Measurements from ENCODE around the gene WIPF1.

WIPF1 gene

DNA sequence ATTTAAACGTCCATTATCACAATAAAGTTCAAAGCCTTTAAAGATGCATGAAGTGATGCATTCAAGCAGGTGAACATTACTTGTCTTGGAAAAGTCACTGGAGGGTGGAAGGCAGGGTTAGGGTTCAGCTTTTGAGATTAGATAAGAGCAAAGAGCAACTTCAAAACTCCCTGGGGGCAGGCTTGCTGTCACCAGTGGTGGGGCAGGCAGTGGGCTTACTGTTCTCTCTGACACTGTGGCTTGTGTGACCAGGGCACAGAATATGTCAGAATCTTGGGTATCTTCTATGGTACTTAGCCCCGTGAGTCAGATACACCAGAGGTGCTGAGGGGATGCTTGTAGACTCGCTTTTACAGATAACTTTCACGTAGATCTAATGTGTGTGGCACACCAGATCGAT lies 52.8 kb downstream of the WIPF1 start:
- DNase-seq (ENCODE audit: low spot score in 2 of 2) = no peak
- H3K4me3 ChIP-seq = no peak overlapping the region
- H3K27me3 ChIP-seq (ENCODE audit: low read depth) = no peaks in the 10 kb centered on the region
- H3K36me3 ChIP-seq (replicated peaks) = no peaks in the 10 kb centered on the region
- no peaks in the 10 kb centered on the region for H3K4me1 ChIP-seq
- in situ Hi-C loops (cut with MboI; ENCODE audit: low sequenced_read_pairs) = no loop called here
- H3K9me3 ChIP-seq = no peaks in the 10 kb centered on the region

DNA sequence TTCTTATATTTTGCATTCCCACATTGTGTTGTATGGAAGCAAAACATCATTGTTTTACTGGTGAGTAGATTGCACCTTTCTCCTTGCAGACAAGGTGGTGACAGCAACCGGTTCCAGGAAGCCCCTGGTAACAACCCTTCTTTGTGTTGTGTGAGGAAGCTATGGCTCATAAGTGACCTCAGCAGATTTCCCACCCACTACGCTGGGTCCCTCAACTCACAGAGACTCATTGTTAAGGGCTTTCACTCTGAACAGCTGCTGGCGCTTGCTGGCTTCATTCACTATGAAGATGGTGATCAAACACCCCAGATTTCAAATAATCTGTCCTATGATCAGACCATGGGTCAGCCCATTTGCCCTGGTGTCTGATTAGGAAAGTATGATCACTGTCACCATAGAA lies 53.4 kb downstream of the WIPF1 start:
- DNase-seq (ENCODE audit: low spot score in 2 of 2) = no peak
- Histone ChIP-seq H3K4me1 (no peaks in the 10 kb centered on the region), H3K36me3 (replicated peaks) (no peaks in the 10 kb centered on the region), H3K9me3 (no peaks in the 10 kb centered on the region), H3K4me3 (no peak overlapping the region), H3K27me3 (ENCODE audit: low read depth) (no peaks in the 10 kb centered on the region)
- in situ Hi-C loops (cut with MboI; ENCODE audit: low sequenced_read_pairs) = no loop called here

DNA sequence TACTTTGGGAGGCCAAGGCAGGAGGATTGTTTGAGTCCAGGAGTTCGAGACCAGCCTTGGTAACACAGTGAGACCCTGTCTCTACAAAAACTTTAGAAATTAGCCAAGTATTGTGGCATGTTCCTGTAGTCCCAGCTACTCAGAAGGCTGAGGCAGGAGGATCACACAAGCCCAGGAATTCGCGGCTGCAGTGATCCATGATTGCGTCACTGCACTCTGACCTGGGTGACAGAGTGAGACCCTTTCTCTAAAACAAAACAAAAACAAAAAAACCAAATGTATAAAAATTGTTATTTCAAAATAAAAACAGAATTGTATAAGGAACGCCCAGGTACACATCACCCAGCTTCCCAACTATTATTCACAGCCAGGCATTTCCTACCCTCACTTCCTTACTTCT lies 56.7 kb downstream of the WIPF1 start:
- Histone ChIP-seq H3K27me3 (ENCODE audit: low read depth) (no peaks in the 10 kb centered on the region), H3K36me3 (replicated peaks) (no peaks in the 10 kb centered on the region), H3K9me3 (no peaks in the 10 kb centered on the region), H3K4me3 (no peak overlapping the region), H3K4me1 (no peaks in the 10 kb centered on the region)
- in situ Hi-C loops (cut with MboI; ENCODE audit: low sequenced_read_pairs) = no loop called here
- no peak for DNase-seq (ENCODE audit: low spot score in 2 of 2)

DNA sequence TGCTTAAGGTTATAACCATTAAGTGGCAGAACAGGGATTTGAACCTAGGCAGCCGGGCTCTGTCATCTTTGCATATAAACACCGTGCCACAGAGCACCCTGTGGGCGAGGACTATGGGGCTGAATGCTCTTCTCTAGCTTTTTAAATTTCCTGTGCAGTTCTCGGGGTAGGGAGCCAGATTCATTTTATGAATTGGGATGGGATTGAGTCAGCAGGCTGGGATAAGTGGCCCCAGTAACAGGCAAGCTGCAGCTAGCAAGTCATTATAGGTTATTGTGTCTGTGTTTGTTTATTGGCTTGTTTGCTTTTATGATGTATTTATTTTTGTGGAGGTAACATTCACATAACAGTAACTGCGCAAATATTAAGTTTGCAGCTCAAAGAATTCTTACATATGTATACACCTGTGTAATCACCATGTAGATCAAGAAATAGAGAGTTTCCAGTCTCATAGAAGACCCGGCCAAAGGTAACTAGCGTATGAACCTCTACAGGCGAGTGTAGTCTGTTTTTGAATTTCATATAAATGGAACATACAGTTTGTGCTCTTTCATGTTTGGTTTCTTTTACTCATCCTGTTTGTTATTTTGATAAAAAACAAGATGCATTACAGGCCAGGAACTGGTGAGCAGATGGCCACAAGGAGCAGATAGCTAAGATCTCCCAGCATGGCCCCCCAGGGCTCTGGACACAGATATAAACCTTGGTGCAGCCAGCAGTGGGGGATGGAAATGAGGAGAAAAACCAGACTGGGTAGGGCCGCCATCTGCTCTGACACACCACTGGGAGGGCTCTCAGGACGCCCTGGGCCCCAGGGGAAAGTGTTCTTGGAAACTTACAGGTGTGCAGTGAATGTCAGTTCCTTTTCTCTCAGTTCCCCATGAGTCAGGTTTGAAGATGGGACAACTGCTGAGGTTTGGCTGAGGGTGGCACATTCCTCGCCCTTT lies 61.6 kb downstream of the WIPF1 start:
- H3K4me1 ChIP-seq = 0 out of 2 replicates have a peak, but pooled peaks cover 2% of the 10 kb centered on the region
- no peaks in the 10 kb centered on the region for H3K36me3 ChIP-seq (replicated peaks)
- no peak for DNase-seq (ENCODE audit: low spot score in 2 of 2)
- no peak overlapping the region for H3K4me3 ChIP-seq
- no peaks in the 10 kb centered on the region for H3K9me3 ChIP-seq
- in situ Hi-C loops (cut with MboI; ENCODE audit: low sequenced_read_pairs) = no loop called here
- no peaks in the 10 kb centered on the region for H3K27me3 ChIP-seq (ENCODE audit: low read depth)

DNA sequence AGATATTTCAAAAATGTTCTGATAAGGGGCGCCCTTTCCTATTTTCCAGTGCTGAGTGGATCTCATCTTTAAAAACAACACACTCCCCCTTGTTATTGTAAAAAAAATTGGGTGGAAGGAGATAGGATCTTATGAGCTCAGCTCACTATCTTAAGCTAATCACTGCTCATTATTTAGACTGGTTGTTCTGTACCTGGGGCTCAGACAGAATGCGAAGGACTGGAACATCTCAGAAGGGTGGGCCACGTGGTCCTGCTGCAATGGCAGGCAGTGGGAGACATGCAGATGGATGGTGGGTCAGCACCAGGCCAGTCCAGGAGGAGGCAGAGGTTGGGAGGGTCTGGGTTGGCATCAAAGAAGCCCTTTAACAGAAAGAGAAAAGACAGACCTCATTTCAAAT lies 62.5 kb downstream of the WIPF1 start:
- Histone ChIP-seq H3K4me3 (no peak overlapping the region), H3K4me1 (0 out of 2 replicates have a peak, but pooled peaks cover 2% of the 10 kb centered on the region), H3K9me3 (no peaks in the 10 kb centered on the region), H3K27me3 (ENCODE audit: low read depth) (no peaks in the 10 kb centered on the region), H3K36me3 (replicated peaks) (no peaks in the 10 kb centered on the region)
- in situ Hi-C loops (cut with MboI; ENCODE audit: low sequenced_read_pairs) = no loop called here
- no peak for DNase-seq (ENCODE audit: low spot score in 2 of 2)

DNA sequence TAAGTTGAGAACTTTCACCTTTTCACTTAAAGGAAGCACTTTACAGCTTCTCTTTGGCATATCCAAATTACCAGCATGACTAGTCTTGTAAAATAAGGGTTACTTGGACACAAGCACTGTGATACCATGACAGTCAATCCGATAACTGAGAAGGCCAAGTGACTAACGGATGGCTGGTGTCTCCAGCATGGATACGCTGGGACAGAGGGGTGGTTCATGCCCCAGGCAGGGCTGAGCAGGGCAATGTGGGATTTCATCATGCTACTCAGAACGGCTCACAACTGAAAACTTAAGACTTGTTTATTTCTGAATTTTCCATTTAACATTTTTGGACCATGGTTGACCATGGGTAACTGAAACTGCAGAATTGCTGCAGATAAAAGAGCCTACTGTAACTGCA lies 67.7 kb downstream of the WIPF1 start:
- H3K36me3 ChIP-seq (replicated peaks) = no peaks in the 10 kb centered on the region
- H3K9me3 ChIP-seq = no peaks in the 10 kb centered on the region
- no peaks in the 10 kb centered on the region for H3K4me1 ChIP-seq
- in situ Hi-C loops (cut with MboI; ENCODE audit: low sequenced_read_pairs) = no loop called here
- no peak overlapping the region for H3K4me3 ChIP-seq
- H3K27me3 ChIP-seq (ENCODE audit: low read depth) = no peaks in the 10 kb centered on the region
- DNase-seq (ENCODE audit: low spot score in 2 of 2) = no peak

DNA sequence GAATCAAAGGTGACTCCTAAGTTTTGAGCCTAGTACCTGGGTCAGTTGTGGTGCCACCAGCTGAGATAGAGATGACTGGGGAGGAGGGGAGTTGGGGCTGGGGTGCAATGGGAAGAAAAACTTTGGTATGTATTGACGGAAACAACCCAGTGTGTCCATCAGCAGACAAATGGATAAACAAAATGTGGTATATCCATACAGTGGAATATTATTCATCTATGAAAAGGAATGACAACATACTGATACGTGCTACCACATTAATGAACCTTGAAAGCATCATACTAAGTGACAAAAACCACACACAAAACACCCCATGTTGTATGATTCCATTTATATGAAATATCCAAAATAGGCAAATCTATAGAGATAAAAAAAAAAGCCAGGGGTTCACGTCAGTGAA lies 69.6 kb downstream of the WIPF1 start:
- DNase-seq (ENCODE audit: low spot score in 2 of 2) = no peak
- H3K4me3 ChIP-seq = no peak overlapping the region
- H3K4me1 ChIP-seq = no peaks in the 10 kb centered on the region
- no peaks in the 10 kb centered on the region for H3K9me3 ChIP-seq
- in situ Hi-C loops (cut with MboI; ENCODE audit: low sequenced_read_pairs) = no loop called here
- no peaks in the 10 kb centered on the region; the same call in 1 of the 2 replicates for H3K27me3 ChIP-seq (ENCODE audit: low read depth)
- H3K36me3 ChIP-seq (replicated peaks) = no peaks in the 10 kb centered on the region

DNA sequence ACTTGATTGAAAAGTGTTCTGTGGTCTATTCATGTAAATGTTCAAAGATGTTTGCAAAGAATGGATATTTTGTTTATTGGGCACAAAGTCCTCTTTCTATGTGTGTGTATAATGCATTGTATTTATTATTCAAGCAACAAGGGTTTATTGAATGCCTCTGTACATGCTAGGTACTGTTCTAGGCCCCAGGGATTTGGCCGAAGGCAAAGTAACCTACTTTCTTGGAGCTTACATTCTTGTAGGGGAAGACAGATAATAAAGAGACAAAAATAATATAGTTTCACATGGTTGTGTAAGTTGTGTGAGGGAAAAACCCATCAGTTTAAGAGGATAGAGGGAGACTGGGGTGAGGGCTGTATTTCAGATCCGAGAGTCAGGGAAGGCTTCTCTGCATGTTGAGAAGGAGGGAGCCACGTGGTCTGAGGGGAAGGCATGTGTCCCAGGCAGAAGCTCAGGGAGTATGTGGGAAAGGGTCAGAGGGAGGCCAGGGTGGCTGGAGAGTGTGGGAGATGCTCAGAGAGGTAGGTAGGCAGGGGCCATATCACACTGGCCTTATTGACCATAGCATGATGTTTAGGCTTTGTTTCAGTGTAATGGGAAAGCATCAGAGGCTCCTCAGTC lies 70.4 kb downstream of the WIPF1 start:
- Histone ChIP-seq H3K36me3 (replicated peaks) (no peaks in the 10 kb centered on the region), H3K9me3 (no peaks in the 10 kb centered on the region), H3K27me3 (ENCODE audit: low read depth) (no peaks in the 10 kb centered on the region; the same call in 1 of the 2 replicates), H3K4me3 (no peak overlapping the region), H3K4me1 (no peaks in the 10 kb centered on the region)
- DNase-seq (ENCODE audit: low spot score in 2 of 2) = no peak
- in situ Hi-C loops (cut with MboI; ENCODE audit: low sequenced_read_pairs) = no loop called here

DNA sequence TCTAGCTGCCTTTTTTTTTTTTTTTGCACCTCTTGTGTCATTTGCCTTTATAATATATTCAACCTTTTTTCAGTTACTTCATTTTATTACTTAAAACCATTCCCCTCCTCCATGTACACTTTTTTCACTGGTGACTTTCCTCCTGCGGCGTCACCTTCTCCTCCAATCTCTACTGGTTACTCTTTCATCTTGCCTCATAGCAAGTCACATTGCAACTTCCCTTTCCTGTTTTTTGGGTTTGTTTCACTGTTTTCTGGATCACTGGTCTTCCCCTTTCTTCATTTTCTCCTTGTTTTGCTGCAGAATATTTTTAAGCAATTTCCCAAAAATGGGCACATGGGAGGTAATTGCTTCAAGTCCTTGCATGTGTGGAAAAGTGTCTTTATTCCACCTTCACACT lies 73.1 kb downstream of the WIPF1 start:
- H3K36me3 ChIP-seq (replicated peaks) = no peaks in the 10 kb centered on the region
- H3K9me3 ChIP-seq = no peaks in the 10 kb centered on the region; the same call in 1 of the 2 replicates
- peaks cover 9% of the 10 kb centered on the region for H3K27me3 ChIP-seq (ENCODE audit: low read depth)
- no peak for DNase-seq (ENCODE audit: low spot score in 2 of 2)
- in situ Hi-C loops (cut with MboI; ENCODE audit: low sequenced_read_pairs) = no loop called here
- no peaks in the 10 kb centered on the region for H3K4me1 ChIP-seq
- no peak overlapping the region for H3K4me3 ChIP-seq

DNA sequence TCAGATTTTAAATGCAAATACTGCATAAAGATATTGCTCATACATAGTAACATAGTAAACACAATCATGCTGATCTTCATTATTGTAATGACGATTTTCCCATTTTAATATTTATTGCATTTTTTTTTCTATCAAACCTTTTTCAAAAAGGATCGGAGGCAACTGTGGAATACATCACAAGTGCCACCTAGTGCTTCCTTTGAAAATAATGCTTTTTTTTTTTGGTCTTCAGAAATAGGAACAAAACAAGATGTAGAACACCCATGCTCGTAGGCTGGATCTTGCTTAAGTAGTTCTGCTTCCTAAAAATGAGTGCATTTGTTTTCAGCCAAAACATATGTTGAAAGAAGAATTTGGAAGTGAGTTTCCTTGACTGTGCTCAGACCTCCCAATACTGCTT lies 75.1 kb downstream of the WIPF1 start:
- Histone ChIP-seq H3K36me3 (replicated peaks) (no peaks in the 10 kb centered on the region), H3K4me1 (no peaks in the 10 kb centered on the region), H3K9me3 (no peaks in the 10 kb centered on the region; the same call in 1 of the 2 replicates), H3K27me3 (ENCODE audit: low read depth) (peaks cover 9% of the 10 kb centered on the region), H3K4me3 (no peak overlapping the region)
- no peak for DNase-seq (ENCODE audit: low spot score in 2 of 2)
- in situ Hi-C loops (cut with MboI; ENCODE audit: low sequenced_read_pairs) = no loop called here

DNA sequence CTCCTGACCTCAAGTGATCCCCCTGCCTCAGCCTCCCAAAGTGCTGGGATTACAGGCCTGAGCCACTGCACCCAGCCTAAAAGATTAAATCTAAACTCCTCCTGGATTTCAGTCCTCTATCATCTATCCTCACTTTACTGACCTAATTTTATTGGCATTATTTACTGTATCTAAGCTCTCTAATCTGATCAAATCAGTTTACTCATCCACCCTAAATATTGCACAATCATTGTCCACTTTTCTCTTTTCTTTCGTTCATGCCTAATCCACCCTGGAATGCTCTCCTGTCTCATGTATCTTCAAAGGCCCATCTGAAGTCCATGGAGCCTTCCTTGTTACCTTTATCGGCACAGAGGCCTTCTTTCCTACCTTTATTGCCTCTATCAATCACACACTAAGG lies 79.2 kb downstream of the WIPF1 start:
- H3K4me3 ChIP-seq = no peak overlapping the region
- in situ Hi-C loops (cut with MboI; ENCODE audit: low sequenced_read_pairs) = no loop called here
- H3K27me3 ChIP-seq (ENCODE audit: low read depth) = peaks cover 9% of the 10 kb centered on the region
- no peaks in the 10 kb centered on the region for H3K4me1 ChIP-seq
- H3K36me3 ChIP-seq (replicated peaks) = no peaks in the 10 kb centered on the region
- DNase-seq (ENCODE audit: low spot score in 2 of 2) = no peak
- no peaks in the 10 kb centered on the region; the same call in 1 of the 2 replicates for H3K9me3 ChIP-seq

DNA sequence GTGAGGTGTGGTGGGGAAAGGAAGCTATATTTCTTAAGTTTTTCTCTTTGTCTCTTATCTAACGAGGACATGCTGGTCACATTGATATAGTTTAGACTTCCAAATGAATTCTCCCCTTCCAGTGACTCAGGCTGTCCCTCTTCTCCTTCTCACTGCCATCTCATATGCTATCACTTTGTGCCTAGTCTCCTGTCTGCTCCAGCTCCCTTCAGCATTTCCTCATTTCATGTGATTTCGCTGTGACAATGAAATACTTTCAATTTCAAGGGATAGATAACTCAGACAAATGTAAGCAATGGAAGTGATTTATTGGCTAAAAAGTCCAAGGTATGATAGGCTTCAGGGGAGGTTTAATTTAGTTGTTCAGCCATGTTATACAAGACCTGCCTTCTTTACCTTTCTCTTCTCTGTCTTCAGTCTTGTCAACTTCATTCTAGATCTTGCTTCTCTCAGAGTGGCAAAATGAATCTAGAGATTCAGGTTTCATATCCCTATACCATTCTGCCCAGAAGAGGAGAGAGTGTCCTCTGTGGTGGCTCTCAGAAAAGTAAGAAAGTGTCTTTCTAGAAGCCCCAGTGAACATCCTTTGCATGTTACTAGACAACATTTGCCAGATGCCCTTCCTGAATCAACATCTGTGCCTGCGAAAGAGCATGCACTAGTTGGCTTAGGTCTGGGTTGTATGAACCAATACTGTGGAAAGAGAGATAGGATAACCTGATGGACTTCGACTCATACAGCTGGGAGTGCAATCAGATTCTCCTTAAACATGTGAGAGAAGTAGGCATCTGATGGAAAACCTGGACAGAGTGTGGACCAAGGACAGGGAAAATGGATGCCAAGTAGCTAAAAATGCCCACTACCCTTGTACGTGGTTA lies 80.9 kb downstream of the WIPF1 start:
- Histone ChIP-seq H3K36me3 (replicated peaks) (no peaks in the 10 kb centered on the region), H3K4me1 (no peaks in the 10 kb centered on the region), H3K27me3 (ENCODE audit: low read depth) (peaks cover 5% of the 10 kb centered on the region), H3K4me3 (no peak overlapping the region), H3K9me3 (peaks cover 6% of the 10 kb centered on the region)
- no peak for DNase-seq (ENCODE audit: low spot score in 2 of 2)
- in situ Hi-C loops (cut with MboI; ENCODE audit: low sequenced_read_pairs) = no loop called here

DNA sequence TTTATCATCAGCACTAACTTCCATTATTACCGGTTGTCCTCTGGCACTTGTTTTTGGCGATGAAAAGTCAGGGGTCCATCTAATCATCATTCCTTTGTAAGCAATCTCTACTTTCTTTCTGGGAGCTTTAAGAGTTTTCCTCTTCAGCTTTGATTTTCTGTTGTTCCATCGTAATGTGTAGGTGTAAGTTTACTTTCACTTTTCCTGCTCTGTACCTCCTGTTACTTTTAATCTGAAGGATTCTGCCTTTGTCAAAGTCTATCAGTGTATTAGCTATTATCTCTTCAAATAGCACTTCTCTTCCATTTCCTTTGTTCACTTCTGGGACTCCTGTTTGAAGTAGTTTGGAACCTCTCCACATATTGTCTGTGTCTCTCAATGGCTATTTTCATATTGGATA lies 85.3 kb downstream of the WIPF1 start:
- Histone ChIP-seq H3K36me3 (replicated peaks) (no peaks in the 10 kb centered on the region), H3K4me3 (no peak overlapping the region), H3K4me1 (no peaks in the 10 kb centered on the region), H3K27me3 (ENCODE audit: low read depth) (no peaks in the 10 kb centered on the region), H3K9me3 (peaks cover 15% of the 10 kb centered on the region)
- in situ Hi-C loops (cut with MboI; ENCODE audit: low sequenced_read_pairs) = no loop called here
- no peak for DNase-seq (ENCODE audit: low spot score in 2 of 2)

Data from HAP-1 (cell line).